Activated CD8-positive, alpha-beta T cell treated with anti-CD3 and anti-CD28 coated beads, Interleukin-2, amount 10 ng/mL, durations not matched to agents 7 days and 5 days (primary cell): Measurements from ENCODE around the gene FRRS1L. TPM values are rescaled to one million over a fixed set of nuclear protein-coding genes. Genes with fewer than 3 reads are reported as not detected.

Source experiments
- ATAC-seq: fragments of 150-1000 bp; cut with Tn5 transposase; one replicate; pipeline ENCODE4 v1.10.0; 2021; ENCODE audit warnings: moderate library complexity
- CTCF ChIA-PET: fragments of 350-600 bp; sonication (Branson Sonifier 250); formaldehyde crosslinking; loops from one replicate; lab custom pipeline; 2021; ENCODE audit warnings: antibody characterized with exemption; lab: Charles Lee
- POLR2A ChIA-PET: fragments of 350-600 bp; sonication (Branson Sonifier 250); formaldehyde crosslinking; loops from one replicate; lab custom pipeline; 2021; ENCODE audit warnings: antibody characterized with exemption; lab: Charles Lee
- DNase-seq: peaks from one replicate; pipeline ENCODE4 v3.0.0-alpha.2; 2020
- H3K27ac Mint-ChIP-seq: one replicate; pipeline ENCODE4 v1.8.0; 2021; ENCODE audit warnings: mild to moderate bottlenecking, mixed read lengths
- H3K27me3 Mint-ChIP-seq: one replicate; pipeline ENCODE4 v1.8.0; 2021; ENCODE audit warnings: low read depth, mixed read lengths
- H3K36me3 Mint-ChIP-seq: one replicate; pipeline ENCODE4 v1.8.0; 2021; ENCODE audit warnings: low read depth, mixed read lengths
- H3K4me1 Mint-ChIP-seq: one replicate; pipeline ENCODE4 v1.8.0; 2021; ENCODE audit warnings: low read depth, mixed read lengths
- H3K4me3 Mint-ChIP-seq: one replicate; pipeline ENCODE4 v1.8.0; 2021; ENCODE audit warnings: mild to moderate bottlenecking, mixed read lengths
- H3K9me3 Mint-ChIP-seq: one replicate; pipeline ENCODE4 v1.8.0; 2022; ENCODE audit warnings: mixed read lengths; ENCODE audit not compliant: insufficient read depth
- total RNA-seq, 2 experiments: library from RNA; stranded (reverse); gene quantifications; one replicate each; pipeline ENCODE4 v1.2.3, GENCODE V29; 2021

FRRS1L gene
- total RNA-seq, 2 experiments from 2014 or later, result not detected

GRCh38 chr9:109083141-109083540 lies 83.9 kb downstream of the FRRS1L start:
- Mint-ChIP-seq H3K4me1 (peaks cover 2% of the 10 kb centered on the region), H3K27ac (no peak overlapping the region), H3K4me3 (no peak overlapping the region), H3K36me3 (peaks cover 61% of the 10 kb centered on the region), H3K27me3 (no peaks in the 10 kb centered on the region), H3K9me3 (no peaks in the 10 kb centered on the region)
- ChIA-PET POLR2A (interaction anchor here (0.6 kb wide), 1 partner anchor 346 kb away, joined by 3 read pairs; no protein-coding TSS in a partner anchor), CTCF (no interaction called here)
- ATAC-seq (no peak), DNase-seq (no peak)

DNA sequence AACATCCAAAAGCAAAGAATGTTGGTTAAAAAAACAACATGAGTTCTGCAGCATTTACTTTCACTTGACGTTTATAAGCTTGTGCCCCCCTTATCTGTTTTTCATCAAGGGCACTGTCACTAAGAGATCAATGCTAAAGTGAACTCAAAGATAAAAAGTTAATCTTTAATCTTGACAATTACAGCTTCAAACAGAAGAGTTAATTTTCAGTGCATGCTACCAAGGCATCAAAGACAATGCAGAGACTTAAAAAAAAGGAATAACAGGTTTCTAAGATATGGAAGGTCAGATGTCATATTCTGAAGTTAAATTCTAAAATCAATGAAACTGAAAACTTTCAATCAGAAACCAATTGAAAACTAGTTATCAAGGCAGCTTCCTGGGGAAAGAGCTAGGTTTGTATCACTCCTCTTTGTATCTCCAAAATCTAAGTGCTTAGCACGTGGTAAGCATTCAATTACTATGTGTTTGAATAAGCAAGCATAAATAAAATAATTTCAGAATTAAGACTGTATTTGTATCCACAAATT lies 84.9 kb downstream of the FRRS1L start:
- no peak for DNase-seq
- no peak for ATAC-seq
- Mint-ChIP-seq H3K36me3 (peaks cover 65% of the 10 kb centered on the region), H3K4me1 (peaks cover 2% of the 10 kb centered on the region), H3K4me3 (no peak overlapping the region), H3K27ac (no peak overlapping the region), H3K9me3 (no peaks in the 10 kb centered on the region), H3K27me3 (no peaks in the 10 kb centered on the region)
- ChIA-PET POLR2A (interaction anchor here (0.6 to 0.7 kb wide), 2 partner anchors 34 to 47 kb away, joined by 3 read pairs; no protein-coding TSS in a partner anchor), CTCF (interaction anchor here (1.1 kb wide), 1 partner anchor 18 kb away, joined by 3 read pairs; no protein-coding TSS in a partner anchor)

Other genes starting within 250 kb of the FRRS1L start
- 10 to 100 TPM; 20.4 to 20.7 TPM for gene ELP1, start 233.1 kb downstream of the FRRS1L start, total RNA-seq
- 1 to 10 TPM; 9.2 to 9.3 TPM for gene ABITRAM, start 232.8 kb downstream of the FRRS1L start, total RNA-seq
- gene CTNNAL1, start 153.8 kb downstream of the FRRS1L start, total RNA-seq, result 10 to 100 TPM; 21.4 to 21.8 TPM
- 10 to 100 TPM; 27.4 to 30.2 TPM for gene TMEM245, start 47.3 kb downstream of the FRRS1L start, total RNA-seq
- gene EPB41L4B, start 153.8 kb upstream of the FRRS1L start, total RNA-seq, result not detected